SH-SY5Y (cell line): Measurements from ENCODE around the gene CCDC12.

Source experiments
- GATA2 ChIP-seq: IDR thresholded peaks from 2 replicates; pipeline ENCODE4 v1.6.1; 2011; ENCODE audit warnings: mild to moderate bottlenecking, low read depth, low read length
- GATA3 ChIP-seq: IDR thresholded peaks from 2 replicates; pipeline ENCODE4 v1.6.1; 2011; ENCODE audit warnings: low read depth, mild to moderate bottlenecking, low read length, moderate library complexity

GRCh38 chr3:46910166-46910760, 66.3 kb downstream of the CCDC12 start:
- TF ChIP-seq GATA2 = no peak
- TF ChIP-seq GATA3 = no peak
